B cell (primary cell): ENCODE measurements around the gene VPS33A. TPM values are rescaled to one million over a fixed set of nuclear protein-coding genes. Genes with fewer than 3 reads are reported as not detected.

Experiments
- ATAC-seq: fragments of 200-7000 bp; cut with Tn5 transposase; one replicate; pipeline ENCODE4 v1.10.0; 2021; ENCODE audit warnings: low read depth, mild to moderate bottlenecking, moderate number of reproducible peaks, moderate library complexity
- CTCF ChIA-PET: fragments of 350-600 bp; sonication (Branson Sonifier 250); formaldehyde crosslinking; loops from one replicate; lab custom pipeline; 2021; ENCODE audit warnings: antibody characterized with exemption, inconsistent platforms; lab: Charles Lee
- POLR2A ChIA-PET: fragments of 350-600 bp; sonication (Branson Sonifier 250); formaldehyde crosslinking; loops from one replicate; lab custom pipeline; 2021; ENCODE audit warnings: antibody characterized with exemption; lab: Charles Lee
- DNase-seq: peaks from one replicate; pipeline ENCODE4 v3.0.0; 2013
- H2AFZ ChIP-seq: 2 replicates; pipeline ENCODE4 v1.6.1; 2012; ENCODE audit warnings: mild to moderate bottlenecking, low read depth, low read length; ENCODE audit not compliant: insufficient read depth, poor library complexity, severe bottlenecking
- H3K27ac ChIP-seq, 2 donors: 1 replicate in 1 of 2; 2 replicates in 1 of 2; pipeline ENCODE4 v1.5.1; 2012 to 2013; ENCODE audit warnings: low read length in 2 of 2, mild to moderate bottlenecking in 2 of 2, moderate library complexity in 1 of 2
- H3K27me3 ChIP-seq, 4 experiments: fragments of 200-600 bp in 1 of 4; sonication (generic) in 1 of 4; replicated peaks in 1 of 4; 1 replicate in 2 of 4; 2 replicates in 2 of 4; pipeline versions ENCODE4 v1.6.1 to v1.7.0; 2013 to 2016; ENCODE audit warnings: low read length in 3 of 4, mild to moderate bottlenecking in 2 of 4, mixed read lengths in 1 of 4, moderate library complexity in 1 of 4; ENCODE audit not compliant: insufficient read depth in 4 of 4, control insufficient read depth in 3 of 4; ENCODE audit errors: control extremely low read depth in 1 of 4
- H3K36me3 ChIP-seq, 2 experiments: replicated peaks in 1 of 2; 1 replicate in 1 of 2; 2 replicates in 1 of 2; pipeline versions ENCODE4 v1.6.1 to v1.7.1; 2013; ENCODE audit warnings: low read length in 1 of 2; ENCODE audit not compliant: insufficient read depth in 2 of 2, control insufficient read depth in 1 of 2; ENCODE audit errors: control extremely low read depth in 1 of 2, extremely low read depth in 1 of 2
- H3K4me1 ChIP-seq, 2 donors: fragments of 200-600 bp in 1 of 2; sonication (generic) in 1 of 2; 1 replicate in 1 of 2; 2 replicates in 1 of 2; pipeline versions ENCODE4 v1.5.1 to v1.6.1; 2013 to 2017; ENCODE audit warnings: low read length in 2 of 2; ENCODE audit not compliant: control insufficient read depth in 2 of 2, insufficient read depth in 2 of 2
- H3K4me2 ChIP-seq: replicated peaks from 2 replicates; pipeline ENCODE3; 2012; ENCODE audit warnings: mild to moderate bottlenecking, low read depth, low read length; ENCODE audit not compliant: poor library complexity, severe bottlenecking
- H3K4me3 ChIP-seq, 5 experiments: fragments of 200-600 bp in 1 of 5; sonication (generic) in 1 of 5; 1 replicate in 3 of 5; 2 replicates in 2 of 5; pipeline versions ENCODE4 v1.5.1 to v1.7.0; 2011 to 2016; ENCODE audit warnings: low read length in 4 of 5, mild to moderate bottlenecking in 4 of 5, low read depth in 2 of 5, control low read depth in 1 of 5, moderate library complexity in 1 of 5; ENCODE audit not compliant: insufficient read depth in 1 of 5; ENCODE audit errors: control extremely low read depth in 1 of 5, extremely low read depth in 1 of 5
- H3K79me2 ChIP-seq: fragments of 200-600 bp; sonication (generic); one replicate; pipeline ENCODE4 v1.6.0; 2016; ENCODE audit warnings: low read length; ENCODE audit not compliant: control insufficient read depth, insufficient read depth
- H3K9ac ChIP-seq: fragments of 200-600 bp; sonication (generic); 2 replicates; pipeline ENCODE4 v1.6.1; 2017; ENCODE audit warnings: mild to moderate bottlenecking, low read length, moderate library complexity
- H3K9me3 ChIP-seq, 3 donors: one replicate each; pipeline versions ENCODE4 v1.6.1 to v1.7.1; 2013; ENCODE audit warnings: low read length in 2 of 3; ENCODE audit not compliant: control insufficient read depth in 2 of 3, insufficient read depth in 1 of 3; ENCODE audit errors: control extremely low read depth in 1 of 3
- H4K20me1 ChIP-seq: 2 replicates; pipeline ENCODE4 v1.6.0; 2012; ENCODE audit warnings: mild to moderate bottlenecking, low read length; ENCODE audit not compliant: insufficient read depth, control insufficient read depth, poor library complexity, severe bottlenecking
- H3K27ac Mint-ChIP-seq: one replicate; pipeline ENCODE4 v1.8.0; 2021; ENCODE audit warnings: mixed read lengths
- H3K27me3 Mint-ChIP-seq: one replicate; pipeline ENCODE4 v1.8.0; 2021; ENCODE audit warnings: mixed read lengths
- H3K4me1 Mint-ChIP-seq: one replicate; pipeline ENCODE4 v1.8.0; 2021; ENCODE audit warnings: mixed read lengths
- H3K4me3 Mint-ChIP-seq: one replicate; pipeline ENCODE4 v1.8.0; 2021; ENCODE audit warnings: mixed read lengths
- H3K9me3 Mint-ChIP-seq: one replicate; pipeline ENCODE4 v1.8.0; 2022; ENCODE audit warnings: mixed read lengths; ENCODE audit not compliant: insufficient read depth
- EZH2 ChIP-seq: IDR thresholded peaks from 2 replicates; pipeline ENCODE4 v1.6.1; 2012; ENCODE audit warnings: borderline replicate concordance, low read depth, mild to moderate bottlenecking, moderate library complexity, low read length; ENCODE audit not compliant: insufficient read depth, poor library complexity, severe bottlenecking
- WGBS: methylation state at CpG from one replicate; pipeline ENCODE4 v1.1.5; 2013; ENCODE audit warnings: missing lambda C conversion rate; ENCODE audit not compliant: insufficient coverage; 5-methylcytosine and 5-hydroxymethylcytosine counted together
- intact Hi-C: fragments of 100-400 bp; cut with micrococcal nuclease; formaldehyde crosslinking; loops from one replicate; pipeline ENCODE4 v1.10.0; 2022
- polyA plus RNA-seq: library from polyadenylated mRNA; depleted of rRNA; stranded (reverse); fragments of >200 nt; gene quantifications from 2 replicates; pipeline ENCODE4 v1.2.3, GENCODE V29; 2012
- total RNA-seq, 2 donors: library from RNA; stranded (reverse); fragments of 120-200 nt in 1 of 2; gene quantifications; 1 replicate in 1 of 2; 2 replicates in 1 of 2; pipeline versions ENCODE4 v1.2.3 to v1.2.4, GENCODE V29; 2013 to 2022
- TF ChIP-seq, protein P1 (sequence below): fragments of 200-600 bp; IDR thresholded peaks from one replicate; pipeline ENCODE4 v1.8.0; 2022; ENCODE audit warnings: antibody characterized with exemption, mild to moderate bottlenecking

Gene VPS33A
- total and polyA plus RNA-seq, 2 donors (not counting 1 experiment from before 2014, with no cell fraction given), result 11.1 to 34.9 TPM

DNA sequence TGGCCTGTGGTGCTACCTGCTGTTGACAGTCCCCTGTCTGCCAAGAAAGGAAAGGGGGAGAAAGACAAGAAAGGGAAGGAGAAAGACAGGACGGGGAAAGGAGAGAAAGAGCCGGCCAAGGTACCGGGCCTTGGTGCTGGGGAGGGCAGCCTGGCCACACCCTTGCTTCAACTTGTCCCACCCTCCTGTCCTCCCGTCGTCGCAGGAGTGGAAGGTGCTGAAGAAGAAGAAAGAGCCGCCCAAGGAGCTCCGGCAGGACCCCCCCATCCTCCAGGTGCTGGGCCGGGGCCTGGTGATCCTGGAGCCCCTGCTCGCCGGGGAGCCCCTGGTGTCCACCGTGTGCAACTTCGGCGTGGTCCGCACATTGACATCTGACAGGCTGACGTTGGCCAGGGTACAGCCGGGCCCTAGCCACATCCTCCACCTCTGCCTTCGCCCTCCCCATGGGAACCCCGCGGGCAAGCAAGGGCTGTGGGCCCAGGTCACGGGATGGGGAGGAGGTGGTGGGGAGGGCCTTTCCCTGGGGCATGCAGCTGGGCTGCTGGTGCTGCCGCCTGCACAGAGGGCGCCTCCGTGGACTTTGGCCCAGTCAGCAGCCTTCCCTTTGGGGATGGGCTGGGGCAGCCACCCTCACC lies 65.6 kb downstream of the VPS33A start:
- CTCF ChIA-PET, result no interaction called here
- H3K27ac ChIP-seq, result no peak overlapping the region
- no peaks in the 10 kb centered on the region for H3K36me3 ChIP-seq
- no peak overlapping the region for H3K27ac Mint-ChIP-seq
- no peak overlapping the region for H3K4me2 ChIP-seq
- 70% methylated on average over 13 of the region's 24 CpGs for WGBS
- peaks cover 13 to 14% of the 10 kb centered on the region in 2 donors for H3K4me1 ChIP-seq
- intact Hi-C loops, result no loop called here
- H3K9ac ChIP-seq, result no peak overlapping the region
- peaks cover 0 to 13% (median 0%) of the 10 kb centered on the region in 3 donors for H3K9me3 ChIP-seq
- POLR2A ChIA-PET, result no interaction called here
- peaks cover 0 to 47% (median 26%) of the 10 kb centered on the region in 4 experiments for H3K27me3 ChIP-seq
- peaks cover 36% of the 10 kb centered on the region for H3K27me3 Mint-ChIP-seq
- TF ChIP-seq, protein P1, sequence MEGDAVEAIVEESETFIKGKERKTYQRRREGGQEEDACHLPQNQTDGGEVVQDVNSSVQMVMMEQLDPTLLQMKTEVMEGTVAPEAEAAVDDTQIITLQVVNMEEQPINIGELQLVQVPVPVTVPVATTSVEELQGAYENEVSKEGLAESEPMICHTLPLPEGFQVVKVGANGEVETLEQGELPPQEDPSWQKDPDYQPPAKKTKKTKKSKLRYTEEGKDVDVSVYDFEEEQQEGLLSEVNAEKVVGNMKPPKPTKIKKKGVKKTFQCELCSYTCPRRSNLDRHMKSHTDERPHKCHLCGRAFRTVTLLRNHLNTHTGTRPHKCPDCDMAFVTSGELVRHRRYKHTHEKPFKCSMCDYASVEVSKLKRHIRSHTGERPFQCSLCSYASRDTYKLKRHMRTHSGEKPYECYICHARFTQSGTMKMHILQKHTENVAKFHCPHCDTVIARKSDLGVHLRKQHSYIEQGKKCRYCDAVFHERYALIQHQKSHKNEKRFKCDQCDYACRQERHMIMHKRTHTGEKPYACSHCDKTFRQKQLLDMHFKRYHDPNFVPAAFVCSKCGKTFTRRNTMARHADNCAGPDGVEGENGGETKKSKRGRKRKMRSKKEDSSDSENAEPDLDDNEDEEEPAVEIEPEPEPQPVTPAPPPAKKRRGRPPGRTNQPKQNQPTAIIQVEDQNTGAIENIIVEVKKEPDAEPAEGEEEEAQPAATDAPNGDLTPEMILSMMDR, result no peak
- no peak for TF ChIP-seq EZH2
- no peak overlapping the region for H3K4me3 ChIP-seq
- H3K79me2 ChIP-seq, result no peaks in the 10 kb centered on the region
- no peak overlapping the region for H3K4me3 Mint-ChIP-seq
- DNase-seq, result no peak
- no peaks in the 10 kb centered on the region for H4K20me1 ChIP-seq
- H3K9me3 Mint-ChIP-seq, result no peaks in the 10 kb centered on the region
- no peak for ATAC-seq
- peaks cover 12% of the 10 kb centered on the region for H3K4me1 Mint-ChIP-seq
- H2AFZ ChIP-seq, result no peak overlapping the region
